Kidney glomerular epithelial cell (primary cell): ENCODE measurements around the gene TRABD2B.

Source experiments
- DNase-seq: peaks from one replicate; lab custom pipeline; 2025; lab: John Stamatoyannopoulos, UW

The TRABD2B gene

GRCh38 chr1:47725000-47725473, 272.1 kb downstream of the TRABD2B start:
- no peak for DNase-seq

GRCh38 chr1:47724432-47724999, 272.7 kb downstream of the TRABD2B start:
- DNase-seq: no peak

GRCh38 chr1:47722909-47723580, 274.1 kb downstream of the TRABD2B start:
- no peak for DNase-seq

GRCh38 chr1:47722101-47722500, 275.1 kb downstream of the TRABD2B start:
- DNase-seq: no peak

GRCh38 chr1:47720111-47720510, 277.1 kb downstream of the TRABD2B start:
- no peak for DNase-seq

GRCh38 chr1:47717341-47717740, 279.8 kb downstream of the TRABD2B start:
- no peak for DNase-seq

GRCh38 chr1:47713975-47714767, 283.0 kb downstream of the TRABD2B start:
- no peak for DNase-seq

- DNase-seq: no peak
These were observed 283.7 kb downstream of the TRABD2B start for GRCh38 chr1:47713333-47713953.

- no peak for DNase-seq
These were observed 284.4 kb downstream of the TRABD2B start for GRCh38 chr1:47712596-47713299.

GRCh38 chr1:47711848-47712492, 285.2 kb downstream of the TRABD2B start:
- no peak for DNase-seq

- DNase-seq: no peak
These were observed 285.9 kb downstream of the TRABD2B start for GRCh38 chr1:47711184-47711847.
